ENCODE data around the gene ERBIN.
"Not testable (repeated sequence)": the region's sequence is repeated elsewhere in the genome, so short reads cannot be mapped to it uniquely, and the experiment has no call there.

ERBIN gene

GRCh38 chr5:65926276-65926783, at the start of gene ERBIN:
Gene ERBIN, plus strand, starts transcription at chr5:65926575. Its CDS starts 66,144 bp downstream, at chr5:65992719.
- DNase-seq (ENCODE audit: low read depth in 2 of 3, low spot score in 2 of 3), result peak; percentile 27 to 52 (median 48)

- no peak for DNase-seq (ENCODE audit: low read depth in 2 of 3, low spot score in 2 of 3)
Measured at GRCh38 chr5:65876970-65877369, 49.4 kb upstream of the ERBIN start.

- not testable (repeated sequence) for DNase-seq (ENCODE audit: low read depth in 2 of 3, low spot score in 2 of 3)
Measured at GRCh38 chr5:65879668-65880256, 46.6 kb upstream of the ERBIN start.

- DNase-seq (ENCODE audit: low read depth in 2 of 3, low spot score in 2 of 3), result no peak
Measured at GRCh38 chr5:65880496-65881072, 45.8 kb upstream of the ERBIN start.

- no peak for DNase-seq (ENCODE audit: low read depth in 2 of 3, low spot score in 2 of 3)
Measured at GRCh38 chr5:65882278-65882677, 44.1 kb upstream of the ERBIN start.

GRCh38 chr5:65883461-65883860, 42.9 kb upstream of the ERBIN start:
- DNase-seq (ENCODE audit: low read depth in 2 of 3, low spot score in 2 of 3), result no peak

GRCh38 chr5:65886387-65886786, 40.0 kb upstream of the ERBIN start:
- DNase-seq (ENCODE audit: low read depth in 2 of 3, low spot score in 2 of 3), result no peak

- DNase-seq (ENCODE audit: low read depth in 2 of 3, low spot score in 2 of 3), result not testable (repeated sequence)
Measured at GRCh38 chr5:65892024-65892423, 34.4 kb upstream of the ERBIN start.

- DNase-seq (ENCODE audit: low read depth in 2 of 3, low spot score in 2 of 3), result no peak
Measured at GRCh38 chr5:65892801-65893200, 33.6 kb upstream of the ERBIN start.

GRCh38 chr5:65893749-65894430, 32.5 kb upstream of the ERBIN start:
- no peak for DNase-seq (ENCODE audit: low read depth in 2 of 3, low spot score in 2 of 3)

GRCh38 chr5:65895891-65896290, 30.5 kb upstream of the ERBIN start:
- no peak for DNase-seq (ENCODE audit: low read depth in 2 of 3, low spot score in 2 of 3)

- DNase-seq (ENCODE audit: low read depth in 2 of 3, low spot score in 2 of 3), result no peak
Measured at GRCh38 chr5:65900746-65901145, 25.6 kb upstream of the ERBIN start.

- DNase-seq (ENCODE audit: low read depth in 2 of 3, low spot score in 2 of 3), result no peak
Measured at GRCh38 chr5:65902104-65902503, 24.3 kb upstream of the ERBIN start.

- no peak for DNase-seq (ENCODE audit: low read depth in 2 of 3, low spot score in 2 of 3)
Measured at GRCh38 chr5:65903581-65903980, 22.8 kb upstream of the ERBIN start.

- no peak for DNase-seq (ENCODE audit: low read depth in 2 of 3, low spot score in 2 of 3)
Measured at GRCh38 chr5:65906256-65906655, 20.1 kb upstream of the ERBIN start.

GRCh38 chr5:65907135-65907534, 19.2 kb upstream of the ERBIN start:
- DNase-seq (ENCODE audit: low read depth in 2 of 3, low spot score in 2 of 3), result no peak

- DNase-seq (ENCODE audit: low read depth in 2 of 3, low spot score in 2 of 3), result no peak
Measured at GRCh38 chr5:65910711-65911110, 15.7 kb upstream of the ERBIN start.

GRCh38 chr5:65912311-65912710, 14.1 kb upstream of the ERBIN start:
- no peak for DNase-seq (ENCODE audit: low read depth in 2 of 3, low spot score in 2 of 3)

GRCh38 chr5:65913519-65913918, 12.9 kb upstream of the ERBIN start:
- no peak for DNase-seq (ENCODE audit: low read depth in 2 of 3, low spot score in 2 of 3)

GRCh38 chr5:65914641-65915196, 11.7 kb upstream of the ERBIN start:
- DNase-seq (ENCODE audit: low read depth in 2 of 3, low spot score in 2 of 3), result no peak

- DNase-seq (ENCODE audit: low read depth in 2 of 3, low spot score in 2 of 3), result not testable (repeated sequence)
Measured at GRCh38 chr5:65915661-65916060, 10.7 kb upstream of the ERBIN start.

GRCh38 chr5:65916066-65916465, 10.3 kb upstream of the ERBIN start:
- no peak for DNase-seq (ENCODE audit: low read depth in 2 of 3, low spot score in 2 of 3)

Data from activated CD8-positive, alpha-beta memory T cell treated with anti-CD3 and anti-CD28 coated beads for 48 hours (primary cell).